ENCODE results near the gene DCAF11.

DCAF11 gene

DNA sequence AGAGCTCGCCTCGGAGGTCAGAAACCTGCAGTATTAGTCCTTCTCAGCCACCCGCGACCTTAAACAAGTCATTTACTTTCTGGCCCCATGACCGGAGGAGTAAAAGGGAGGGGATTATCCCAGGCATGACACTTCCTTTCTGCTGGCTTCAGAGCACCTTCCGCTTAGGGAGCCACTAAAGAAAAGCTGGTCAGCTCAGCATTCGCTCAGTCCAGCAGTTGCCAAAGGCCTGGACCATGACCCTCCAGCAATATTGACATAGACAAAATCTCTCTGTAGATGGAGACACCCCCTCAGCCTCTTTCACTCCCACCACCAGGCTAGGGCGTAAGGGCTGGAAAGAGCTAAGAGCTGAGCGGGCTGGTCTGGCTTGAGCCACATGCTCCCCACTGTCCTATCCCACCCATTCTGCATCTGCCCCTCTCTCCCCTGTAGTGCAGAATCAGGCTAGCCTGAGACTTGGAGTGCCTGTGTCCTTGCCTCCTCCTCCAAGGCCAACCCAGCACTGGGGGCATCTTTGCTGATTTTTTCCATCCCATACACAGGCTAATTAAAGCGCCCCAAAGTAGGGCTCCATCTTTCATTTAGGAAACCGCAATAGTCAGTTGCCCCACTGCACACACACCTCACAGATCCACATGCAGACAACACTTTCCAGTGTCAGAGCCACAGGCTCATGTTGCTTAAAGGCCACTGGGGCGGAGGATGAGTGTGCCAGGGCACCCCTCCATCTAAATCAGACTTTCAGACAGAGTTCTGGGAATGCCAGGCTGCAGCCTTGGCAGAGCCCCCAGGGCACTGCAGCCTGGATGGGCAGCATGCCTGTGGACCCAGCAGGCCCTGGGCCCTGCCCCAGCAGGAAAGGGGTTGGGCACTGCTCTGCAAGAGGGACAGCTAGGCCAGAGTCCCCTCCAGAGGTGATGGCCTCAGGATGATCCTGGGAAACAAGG, 47.2 kb upstream of the DCAF11 start:
- WGBS = 85% methylated on average over 12 of the region's 12 CpGs
- no peak overlapping the region for H2BK15ac ChIP-seq (ENCODE audit: low read depth, poor library complexity, severe bottlenecking)
- no peak overlapping the region for H3K4ac ChIP-seq (ENCODE audit: low read depth in 1 of 2, low read length in 2 of 2)
- H3K27ac ChIP-seq (ENCODE audit: low read length, poor library complexity, severe bottlenecking) = no peak overlapping the region
- no peak overlapping the region for H3K14ac ChIP-seq (ENCODE audit: low read length in 2 of 2)
- no peak overlapping the region for H3K4me2 ChIP-seq (ENCODE audit: low read length, poor library complexity, severe bottlenecking)
- no peak overlapping the region for H3K18ac ChIP-seq (ENCODE audit: low read depth in 1 of 2, low read length in 2 of 2)
- no peak overlapping the region for H2BK120ac ChIP-seq (ENCODE audit: low read depth, low read length)
- no peak overlapping the region for H3K23ac ChIP-seq (ENCODE audit: low read length in 2 of 2)
- no peaks in the 10 kb centered on the region for H3K9me3 ChIP-seq (ENCODE audit: control insufficient read depth, low read length)
- H2AFZ ChIP-seq (ENCODE audit: low read depth, low read length) = no peak overlapping the region
- H3K4me1 ChIP-seq (ENCODE audit: control insufficient read depth, insufficient read depth, low read depth, low read length) = peaks cover 6% of the 10 kb centered on the region
- H2BK5ac ChIP-seq (ENCODE audit: low read depth, low read length, poor library complexity, severe bottlenecking) = no peak overlapping the region
- no peak overlapping the region for H2BK12ac ChIP-seq (ENCODE audit: low read length in 2 of 2)
- H3K9ac ChIP-seq (ENCODE audit: low read length) = no peak overlapping the region
- H2AK5ac ChIP-seq (ENCODE audit: low read length, severe bottlenecking) = no peak overlapping the region
- no peaks in the 10 kb centered on the region for H3K79me1 ChIP-seq (replicated peaks; ENCODE audit: low read length, poor library complexity, severe bottlenecking)
- no peak overlapping the region for H4K91ac ChIP-seq (ENCODE audit: low read length)
- H3K4me3 ChIP-seq (ENCODE audit: insufficient read depth in 1 of 2, low read depth in 1 of 2, low read length in 2 of 2) = no peak overlapping the region
- no peak for DNase-seq
- H4K8ac ChIP-seq (ENCODE audit: low read length) = no peak overlapping the region
- peaks cover 64 to 75% of the 10 kb centered on the region in 2 experiments for H3K27me3 ChIP-seq (ENCODE audit: control insufficient read depth in 1 of 2, insufficient read depth in 1 of 2, low read length in 2 of 2)
- H3K36me3 ChIP-seq (ENCODE audit: control insufficient read depth in 1 of 2, insufficient read depth in 2 of 2, low read depth in 1 of 2, low read length in 2 of 2) = no peaks in the 10 kb centered on the region

DNA sequence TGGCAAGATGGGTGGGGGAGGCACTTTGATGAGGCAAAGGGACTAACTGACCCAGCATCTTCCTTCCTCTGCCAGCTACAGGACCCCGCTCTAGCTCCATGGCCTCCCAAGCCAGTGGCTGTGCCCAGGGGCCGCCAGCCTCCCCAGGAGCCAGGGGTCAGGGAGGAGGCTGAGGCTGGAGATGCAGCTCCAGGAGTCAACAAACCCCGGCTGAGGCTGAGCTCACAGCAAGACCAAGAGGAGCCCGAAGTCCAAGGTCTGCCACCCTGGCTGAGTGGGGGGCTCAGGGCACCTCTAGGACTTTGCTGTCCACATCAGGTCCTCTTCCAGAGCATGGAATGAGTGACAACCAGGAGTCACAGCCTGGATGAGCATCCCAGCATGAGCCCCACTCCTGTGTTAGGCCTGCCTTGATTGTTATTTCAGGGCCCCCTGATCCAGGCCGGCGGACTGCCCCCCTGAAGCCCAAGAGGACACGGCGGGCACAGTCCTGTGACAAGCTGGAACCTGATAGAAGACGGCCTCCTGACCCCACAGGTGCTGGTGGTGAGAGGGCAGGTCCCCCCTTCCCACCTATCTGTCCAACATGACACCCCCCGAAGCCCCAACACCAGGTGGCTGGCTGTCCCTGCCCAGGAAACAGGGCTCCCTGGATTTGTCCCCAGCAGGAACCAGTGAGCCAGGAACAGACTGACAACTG, 45.7 kb upstream of the DCAF11 start:
- Histone ChIP-seq H2BK120ac (ENCODE audit: low read depth, low read length) (no peak overlapping the region), H2BK12ac (ENCODE audit: low read length in 2 of 2) (no peak overlapping the region), H3K23ac (ENCODE audit: low read length in 2 of 2) (no peak overlapping the region), H4K91ac (ENCODE audit: low read length) (no peak overlapping the region), H3K27me3 (ENCODE audit: control insufficient read depth in 1 of 2, insufficient read depth in 1 of 2, low read length in 2 of 2) (peaks cover 67 to 78% of the 10 kb centered on the region in 2 experiments), H2AFZ (ENCODE audit: low read depth, low read length) (no peak overlapping the region), H3K27ac (ENCODE audit: low read length, poor library complexity, severe bottlenecking) (no peak overlapping the region), H3K36me3 (ENCODE audit: control insufficient read depth in 1 of 2, insufficient read depth in 2 of 2, low read depth in 1 of 2, low read length in 2 of 2) (no peaks in the 10 kb centered on the region), H2BK5ac (ENCODE audit: low read depth, low read length, poor library complexity, severe bottlenecking) (no peak overlapping the region), H2BK15ac (ENCODE audit: low read depth, poor library complexity, severe bottlenecking) (no peak overlapping the region), H3K9me3 (ENCODE audit: control insufficient read depth, low read length) (no peaks in the 10 kb centered on the region), H3K9ac (ENCODE audit: low read length) (no peak overlapping the region), H3K79me1 (replicated peaks; ENCODE audit: low read length, poor library complexity, severe bottlenecking) (no peaks in the 10 kb centered on the region), H2AK5ac (ENCODE audit: low read length, severe bottlenecking) (no peak overlapping the region), H3K18ac (ENCODE audit: low read depth in 1 of 2, low read length in 2 of 2) (no peak overlapping the region), H3K4me3 (ENCODE audit: insufficient read depth in 1 of 2, low read depth in 1 of 2, low read length in 2 of 2) (no peak overlapping the region), H3K4me2 (ENCODE audit: low read length, poor library complexity, severe bottlenecking) (no peak overlapping the region), H3K4ac (ENCODE audit: low read depth in 1 of 2, low read length in 2 of 2) (no peak overlapping the region), H4K8ac (ENCODE audit: low read length) (no peak overlapping the region), H3K4me1 (ENCODE audit: control insufficient read depth, insufficient read depth, low read depth, low read length) (peaks cover 3% of the 10 kb centered on the region), H3K14ac (ENCODE audit: low read length in 2 of 2) (no peak overlapping the region)
- no peak for DNase-seq
- WGBS = 80% methylated on average over 10 of the region's 10 CpGs

DNA sequence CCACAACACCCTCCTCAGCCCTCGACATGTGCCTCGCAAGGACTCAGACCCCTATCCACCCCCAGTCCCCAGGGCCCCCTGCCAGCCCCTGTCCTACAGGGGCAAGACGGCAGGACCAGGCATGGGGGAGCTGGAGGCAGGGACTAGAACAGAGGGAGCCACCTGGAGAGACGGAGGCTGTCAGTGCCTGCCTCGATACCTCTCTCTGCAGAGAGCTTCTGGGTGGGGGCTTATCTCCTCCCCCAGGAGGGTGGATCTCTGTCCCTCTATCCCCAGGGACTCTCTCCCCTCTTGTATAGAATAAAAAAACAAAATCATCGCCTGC, 45.2 kb upstream of the DCAF11 start:
- Histone ChIP-seq H3K18ac (ENCODE audit: low read depth in 1 of 2, low read length in 2 of 2) (no peak overlapping the region), H3K14ac (ENCODE audit: low read length in 2 of 2) (no peak overlapping the region), H3K23ac (ENCODE audit: low read length in 2 of 2) (no peak overlapping the region), H2AFZ (ENCODE audit: low read depth, low read length) (no peak overlapping the region), H3K4me3 (ENCODE audit: insufficient read depth in 1 of 2, low read depth in 1 of 2, low read length in 2 of 2) (no peak overlapping the region), H3K9ac (ENCODE audit: low read length) (no peak overlapping the region), H4K91ac (ENCODE audit: low read length) (no peak overlapping the region), H3K27ac (ENCODE audit: low read length, poor library complexity, severe bottlenecking) (no peak overlapping the region), H2BK5ac (ENCODE audit: low read depth, low read length, poor library complexity, severe bottlenecking) (no peak overlapping the region), H3K36me3 (ENCODE audit: control insufficient read depth in 1 of 2, insufficient read depth in 2 of 2, low read depth in 1 of 2, low read length in 2 of 2) (no peaks in the 10 kb centered on the region), H3K79me1 (replicated peaks; ENCODE audit: low read length, poor library complexity, severe bottlenecking) (no peaks in the 10 kb centered on the region), H2BK12ac (ENCODE audit: low read length in 2 of 2) (no peak overlapping the region), H3K9me3 (ENCODE audit: control insufficient read depth, low read length) (no peaks in the 10 kb centered on the region), H3K4me2 (ENCODE audit: low read length, poor library complexity, severe bottlenecking) (no peak overlapping the region), H3K4me1 (ENCODE audit: control insufficient read depth, insufficient read depth, low read depth, low read length) (peaks cover 3% of the 10 kb centered on the region), H2BK120ac (ENCODE audit: low read depth, low read length) (no peak overlapping the region), H3K27me3 (ENCODE audit: control insufficient read depth in 1 of 2, insufficient read depth in 1 of 2, low read length in 2 of 2) (peaks cover 71 to 78% of the 10 kb centered on the region in 2 experiments), H3K4ac (ENCODE audit: low read depth in 1 of 2, low read length in 2 of 2) (no peak overlapping the region), H4K8ac (ENCODE audit: low read length) (no peak overlapping the region), H2BK15ac (ENCODE audit: low read depth, poor library complexity, severe bottlenecking) (no peak overlapping the region), H2AK5ac (ENCODE audit: low read length, severe bottlenecking) (no peak overlapping the region)
- 71% methylated on average over 5 of the region's 6 CpGs for WGBS
- DNase-seq = no peak

Measured in mesenchymal stem cell (in vitro differentiated cells and primary cell).